Measurements from ENCODE around the gene POU2AF1. TPM values are rescaled to one million over a fixed set of nuclear protein-coding genes. Genes with fewer than 3 reads are reported as not detected.

Gene POU2AF1
- total RNA-seq, 1 donor from 2014 or later = not detected

GRCh38 chr11:111361874-111362273 lies 17.2 kb downstream of the POU2AF1 start:
- Mint-ChIP-seq H3K27ac (ENCODE audit: unreplicated experiment) (no peak overlapping the region), H3K4me3 (ENCODE audit: unreplicated experiment) (no peak overlapping the region), H3K27me3 (ENCODE audit: unreplicated experiment) (no peaks in the 10 kb centered on the region), H3K36me3 (ENCODE audit: unreplicated experiment) (no peaks in the 10 kb centered on the region), H3K9me3 (ENCODE audit: unreplicated experiment) (no peaks in the 10 kb centered on the region), H3K4me1 (ENCODE audit: unreplicated experiment) (no peaks in the 10 kb centered on the region)
- TF ChIP-seq, protein P1, sequence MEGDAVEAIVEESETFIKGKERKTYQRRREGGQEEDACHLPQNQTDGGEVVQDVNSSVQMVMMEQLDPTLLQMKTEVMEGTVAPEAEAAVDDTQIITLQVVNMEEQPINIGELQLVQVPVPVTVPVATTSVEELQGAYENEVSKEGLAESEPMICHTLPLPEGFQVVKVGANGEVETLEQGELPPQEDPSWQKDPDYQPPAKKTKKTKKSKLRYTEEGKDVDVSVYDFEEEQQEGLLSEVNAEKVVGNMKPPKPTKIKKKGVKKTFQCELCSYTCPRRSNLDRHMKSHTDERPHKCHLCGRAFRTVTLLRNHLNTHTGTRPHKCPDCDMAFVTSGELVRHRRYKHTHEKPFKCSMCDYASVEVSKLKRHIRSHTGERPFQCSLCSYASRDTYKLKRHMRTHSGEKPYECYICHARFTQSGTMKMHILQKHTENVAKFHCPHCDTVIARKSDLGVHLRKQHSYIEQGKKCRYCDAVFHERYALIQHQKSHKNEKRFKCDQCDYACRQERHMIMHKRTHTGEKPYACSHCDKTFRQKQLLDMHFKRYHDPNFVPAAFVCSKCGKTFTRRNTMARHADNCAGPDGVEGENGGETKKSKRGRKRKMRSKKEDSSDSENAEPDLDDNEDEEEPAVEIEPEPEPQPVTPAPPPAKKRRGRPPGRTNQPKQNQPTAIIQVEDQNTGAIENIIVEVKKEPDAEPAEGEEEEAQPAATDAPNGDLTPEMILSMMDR (IDR thresholded peaks at IDR 0.05) = no peak
- no peak for DNase-seq (ENCODE audit: extremely low spot score, unreplicated experiment)

- H3K27ac Mint-ChIP-seq (ENCODE audit: unreplicated experiment) = no peak overlapping the region
- TF ChIP-seq, protein P1 (IDR thresholded peaks at IDR 0.05) = no peak
- H3K4me1 Mint-ChIP-seq (ENCODE audit: unreplicated experiment) = no peaks in the 10 kb centered on the region
- no peak for DNase-seq (ENCODE audit: extremely low spot score, unreplicated experiment)
- H3K4me3 Mint-ChIP-seq (ENCODE audit: unreplicated experiment) = no peak overlapping the region
- no peaks in the 10 kb centered on the region for H3K27me3 Mint-ChIP-seq (ENCODE audit: unreplicated experiment)
- no peaks in the 10 kb centered on the region for H3K9me3 Mint-ChIP-seq (ENCODE audit: unreplicated experiment)
- no peaks in the 10 kb centered on the region for H3K36me3 Mint-ChIP-seq (ENCODE audit: unreplicated experiment)
These were observed 17.8 kb downstream of the POU2AF1 start for GRCh38 chr11:111361052-111361801.

DNA sequence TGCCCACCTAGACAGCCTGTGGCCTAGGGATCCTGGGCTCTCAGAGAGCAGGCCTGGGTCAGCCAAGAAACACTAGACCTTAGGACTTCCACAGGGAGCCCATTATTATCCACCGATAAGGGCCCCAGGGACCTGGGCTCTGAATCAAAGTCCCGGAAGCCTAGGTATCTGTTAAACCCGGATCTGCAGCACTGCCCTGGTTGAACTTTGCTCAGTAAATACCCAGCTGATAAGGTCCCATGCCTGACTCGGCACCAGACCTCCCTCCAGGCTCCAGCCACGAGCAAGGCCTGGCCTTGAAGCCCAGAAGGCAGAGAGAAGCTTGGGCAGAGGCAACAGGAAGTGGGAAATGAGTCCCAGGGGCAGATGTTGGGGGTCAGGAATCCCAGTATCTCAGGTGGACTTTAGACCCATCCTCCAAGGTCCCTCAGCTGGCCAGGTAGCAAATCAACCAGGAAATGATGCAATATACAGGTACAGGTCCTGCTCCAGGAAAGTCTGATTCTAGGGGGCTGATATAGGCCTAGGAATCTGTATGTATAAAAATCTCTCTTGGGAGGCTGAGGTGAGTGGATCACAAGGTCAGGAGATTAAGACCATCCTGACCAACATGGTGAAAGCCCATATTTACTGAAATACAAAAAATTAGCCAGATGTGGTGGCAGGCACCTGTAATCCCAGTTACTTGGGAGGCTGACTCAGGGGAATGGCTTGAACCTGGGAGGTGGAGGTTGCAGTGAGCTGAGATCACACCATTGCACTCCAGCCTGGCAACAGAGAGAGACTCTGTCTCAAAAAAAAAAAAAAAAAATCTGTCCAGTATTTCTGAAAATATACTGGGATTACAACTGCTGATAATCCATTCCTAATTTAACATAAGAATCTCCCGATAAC lies 18.7 kb downstream of the POU2AF1 start:
- H3K27ac Mint-ChIP-seq (ENCODE audit: unreplicated experiment) = no peak overlapping the region
- H3K4me3 Mint-ChIP-seq (ENCODE audit: unreplicated experiment) = no peak overlapping the region

GRCh38 chr11:111359223-111360149 lies 19.6 kb downstream of the POU2AF1 start:
- H3K4me3 Mint-ChIP-seq (ENCODE audit: unreplicated experiment) = no peak overlapping the region
- no peak overlapping the region for H3K27ac Mint-ChIP-seq (ENCODE audit: unreplicated experiment)
- TF ChIP-seq, protein P1 (IDR thresholded peaks at IDR 0.05) = no peak
- no peaks in the 10 kb centered on the region for H3K27me3 Mint-ChIP-seq (ENCODE audit: unreplicated experiment)
- no peak for DNase-seq (ENCODE audit: extremely low spot score, unreplicated experiment)
- H3K9me3 Mint-ChIP-seq (ENCODE audit: unreplicated experiment) = no peaks in the 10 kb centered on the region
- H3K36me3 Mint-ChIP-seq (ENCODE audit: unreplicated experiment) = no peaks in the 10 kb centered on the region
- H3K4me1 Mint-ChIP-seq (ENCODE audit: unreplicated experiment) = no peaks in the 10 kb centered on the region

More for the DNA sequence above, 18.7 kb downstream of the POU2AF1 start:
- no peaks in the 10 kb centered on the region for H3K4me1 Mint-ChIP-seq (ENCODE audit: unreplicated experiment)
- H3K27me3 Mint-ChIP-seq (ENCODE audit: unreplicated experiment) = no peaks in the 10 kb centered on the region
- DNase-seq (ENCODE audit: extremely low spot score, unreplicated experiment) = no peak
- no peaks in the 10 kb centered on the region for H3K36me3 Mint-ChIP-seq (ENCODE audit: unreplicated experiment)
- TF ChIP-seq, protein P1 (IDR thresholded peaks at IDR 0.05) = no peak
- H3K9me3 Mint-ChIP-seq (ENCODE audit: unreplicated experiment) = no peaks in the 10 kb centered on the region
